Measurements from ENCODE around the gene ABCC9.

The ABCC9 gene

DNA sequence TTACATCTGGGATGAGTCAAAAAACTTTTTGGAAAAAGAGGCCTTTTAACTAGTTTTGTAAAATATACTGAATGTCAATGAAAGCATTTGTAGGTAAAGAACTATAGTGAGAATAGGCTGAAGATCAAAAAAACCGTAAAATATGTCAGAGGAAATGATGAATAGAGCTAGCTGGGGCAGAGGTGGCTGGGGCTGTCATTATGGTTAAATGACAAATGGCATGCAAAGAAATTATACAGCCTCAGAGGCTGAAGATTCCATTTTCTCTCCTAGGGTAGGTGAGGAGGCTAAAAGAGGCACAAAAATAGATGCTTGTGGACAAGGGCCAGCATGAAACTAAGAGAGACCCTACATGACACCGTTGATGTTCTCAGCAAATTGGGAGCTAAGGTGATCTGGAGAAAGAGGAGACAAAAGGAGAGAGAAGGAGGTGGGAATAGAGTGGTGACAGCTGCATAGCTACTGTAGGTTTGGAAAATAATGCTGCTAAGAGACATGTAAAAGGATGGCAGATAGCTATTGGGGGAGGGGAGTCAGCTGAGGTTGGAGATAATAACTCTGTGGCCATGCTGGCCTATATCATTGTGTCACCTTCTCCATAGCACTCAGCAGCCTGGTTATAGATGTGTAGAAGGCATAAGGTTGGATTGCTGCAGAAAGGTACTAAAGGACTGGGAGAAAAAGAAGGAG, 63.8 kb downstream of the ABCC9 start:
- no peak for DNase-seq (ENCODE audit: low spot score)

DNA sequence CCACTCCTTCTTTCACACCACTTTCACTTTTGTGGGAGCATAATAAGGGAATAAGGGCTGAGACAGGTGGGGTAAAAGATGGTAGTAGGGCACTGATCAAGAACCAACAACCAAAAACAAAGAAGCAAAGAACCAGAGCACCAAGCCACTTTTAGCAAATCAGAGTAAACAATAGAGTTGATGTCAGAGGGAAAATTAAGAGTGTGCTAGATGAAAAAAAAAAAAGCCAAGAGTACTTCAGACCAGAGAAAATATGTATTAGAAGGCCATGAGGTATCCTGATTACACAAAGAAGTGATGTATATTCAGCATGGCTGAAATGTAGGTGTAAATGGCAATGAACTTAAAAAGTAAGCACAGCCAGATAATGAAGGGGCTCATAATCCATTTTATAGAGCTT, 75.4 kb downstream of the ABCC9 start:
- no peak for DNase-seq (ENCODE audit: low spot score)

DNA sequence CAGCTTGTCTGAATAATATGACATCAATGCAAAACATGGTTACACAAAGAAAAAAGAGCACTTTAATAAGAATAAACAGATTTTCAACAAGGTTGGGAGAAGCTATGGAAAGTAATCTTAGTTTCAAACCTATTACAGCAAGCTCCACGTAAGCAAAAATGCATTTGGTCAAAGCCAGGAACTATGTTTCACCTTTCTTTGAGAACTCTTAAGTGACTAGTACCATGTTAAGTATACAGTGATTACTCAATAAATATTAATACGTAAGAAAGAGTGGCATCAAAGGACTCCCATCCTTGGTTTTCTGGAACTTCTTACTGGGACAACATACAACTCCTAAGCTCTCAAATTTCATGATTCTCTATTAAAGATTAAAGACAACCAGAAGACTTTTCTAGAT, 80.7 kb downstream of the ABCC9 start:
- DNase-seq (ENCODE audit: low spot score) = no peak

DNA sequence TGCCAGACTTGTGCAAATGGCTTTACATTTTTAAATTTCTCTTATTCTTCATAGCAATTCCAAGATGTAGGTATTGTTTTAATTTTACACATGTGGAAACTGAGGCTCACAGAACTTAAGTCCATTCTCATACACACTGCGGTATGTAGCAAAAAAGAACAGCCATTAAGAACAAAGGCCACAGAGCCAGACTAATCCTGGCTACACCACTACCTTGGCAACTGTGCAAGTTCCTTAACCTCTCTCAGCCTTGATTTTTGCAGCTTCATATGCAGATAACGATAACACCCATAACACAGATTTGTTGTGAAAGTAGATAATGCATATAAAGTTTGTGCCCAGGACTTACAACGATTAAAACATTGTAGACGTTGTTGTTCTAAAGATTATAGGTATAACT, 81.1 kb downstream of the ABCC9 start:
- no peak for DNase-seq (ENCODE audit: low spot score)

DNA sequence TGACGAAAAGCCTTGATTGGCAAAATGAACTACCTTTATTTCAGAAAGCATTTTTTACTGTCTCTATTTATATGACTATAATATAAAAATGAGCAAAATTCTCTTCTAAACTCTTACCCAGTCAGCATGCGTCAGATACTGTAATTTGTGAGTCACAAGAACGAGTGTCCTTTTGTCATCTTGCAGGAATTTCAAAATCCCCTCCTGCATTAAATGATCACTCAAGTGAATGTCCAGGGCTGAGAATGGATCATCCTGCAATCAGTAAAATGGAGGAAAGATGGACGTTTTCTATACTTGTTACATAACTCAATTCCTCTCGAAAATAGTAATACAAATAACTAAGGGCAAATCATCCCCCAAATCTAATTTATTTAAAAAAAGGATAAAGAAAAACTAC, 89.0 kb downstream of the ABCC9 start:
- no peak for DNase-seq (ENCODE audit: low spot score)

DNA sequence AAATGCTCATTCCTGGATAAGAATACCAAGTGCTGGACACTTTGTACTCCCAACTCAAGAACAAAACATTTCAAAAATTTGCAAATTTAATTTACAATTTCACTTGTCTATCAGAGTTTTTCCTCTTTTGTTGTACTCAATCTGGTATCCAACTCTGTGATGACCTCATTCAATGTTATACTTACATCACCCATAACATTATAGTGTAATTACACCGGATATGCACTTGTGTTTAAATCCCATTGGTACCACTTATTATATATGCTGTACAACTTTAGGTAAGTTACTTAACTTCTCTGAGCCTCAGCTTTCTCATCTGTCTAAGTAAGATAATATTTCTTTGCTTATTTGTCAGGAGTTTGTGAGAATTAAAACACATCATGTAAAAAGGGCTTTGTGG, 90.1 kb downstream of the ABCC9 start:
- no peak for DNase-seq (ENCODE audit: low spot score)

DNA sequence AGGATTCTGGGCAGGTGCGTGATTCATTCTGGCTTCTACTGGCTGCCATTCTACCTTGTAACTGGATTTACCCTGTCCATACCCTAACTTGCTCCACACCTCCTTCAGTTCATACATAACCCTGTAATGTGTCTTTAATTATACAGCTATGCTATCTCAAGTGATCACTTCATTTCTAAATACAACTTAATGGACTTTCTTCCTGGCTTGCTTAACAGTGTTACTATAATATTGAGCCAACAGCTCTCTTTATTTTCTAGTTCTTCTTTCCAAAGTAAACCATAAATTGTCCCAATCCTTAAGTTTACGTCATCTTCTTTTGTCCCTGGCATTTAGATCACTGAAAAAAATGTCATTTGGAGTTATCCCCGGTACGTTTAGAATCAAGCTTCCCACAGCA, 90.8 kb downstream of the ABCC9 start:
- no peak for DNase-seq (ENCODE audit: low spot score)

DNA sequence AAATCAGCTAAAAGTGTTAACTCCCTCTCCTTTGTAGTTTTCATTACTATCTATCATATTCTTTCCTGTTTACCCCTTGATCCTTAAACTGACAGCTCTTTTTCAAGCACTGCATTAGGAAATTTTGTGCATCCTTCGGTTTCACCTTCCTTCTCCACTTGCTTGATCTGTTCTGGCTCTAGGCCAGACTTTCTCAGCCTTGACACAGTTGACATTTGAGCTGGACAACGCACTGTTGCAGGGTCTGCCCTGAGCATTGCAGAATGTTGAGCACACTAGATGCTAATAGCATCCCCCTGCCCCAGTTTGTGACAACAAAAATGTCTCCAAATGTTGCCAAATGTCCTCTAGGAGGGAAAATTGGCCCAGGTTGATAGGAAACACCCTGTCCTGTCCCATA, 91.3 kb downstream of the ABCC9 start:
- no peak for DNase-seq (ENCODE audit: low spot score)

DNA sequence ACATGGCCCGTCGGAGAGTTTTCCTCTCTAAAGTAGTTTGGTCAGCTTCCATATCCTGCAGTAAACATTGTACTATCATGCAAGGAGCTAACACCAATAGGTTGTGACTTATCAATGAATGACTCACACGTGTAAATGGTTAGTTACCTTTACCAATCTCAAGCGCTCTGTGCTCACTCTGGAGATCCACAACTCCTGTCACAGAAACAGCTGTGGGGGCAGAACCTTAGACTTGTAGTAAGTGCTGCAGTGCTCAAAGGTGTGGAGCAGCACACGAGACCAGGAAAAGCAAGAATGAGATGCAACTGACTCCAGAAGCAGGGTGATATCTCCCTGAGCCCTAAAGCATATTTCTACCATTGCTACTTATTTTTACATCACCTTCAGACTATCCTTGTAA, 93.0 kb downstream of the ABCC9 start:
- DNase-seq (ENCODE audit: low spot score) = no peak

DNA sequence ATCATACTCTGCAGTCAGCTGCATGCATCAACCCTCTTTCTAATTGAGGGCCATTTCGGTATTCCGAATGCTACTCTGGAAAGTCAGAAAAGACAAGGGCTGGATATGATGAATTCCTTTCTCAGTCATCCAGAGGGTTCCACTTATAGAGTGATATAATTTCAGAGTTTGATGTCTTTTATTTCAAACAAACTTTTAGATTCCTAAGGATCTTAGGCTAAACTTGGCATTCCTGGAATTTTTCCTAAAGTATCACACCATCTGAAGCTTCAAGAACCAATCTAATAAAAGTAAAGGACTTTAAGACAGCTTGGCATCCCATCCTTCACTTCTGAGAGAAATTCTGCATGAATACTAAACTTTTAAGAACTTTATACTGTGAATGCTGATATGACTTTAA, 97.4 kb downstream of the ABCC9 start:
- DNase-seq (ENCODE audit: low spot score) = no peak

GRCh38 chr12:21839776-21840175, 101.5 kb downstream of the ABCC9 start:
- DNase-seq (ENCODE audit: low spot score) = no peak

DNA sequence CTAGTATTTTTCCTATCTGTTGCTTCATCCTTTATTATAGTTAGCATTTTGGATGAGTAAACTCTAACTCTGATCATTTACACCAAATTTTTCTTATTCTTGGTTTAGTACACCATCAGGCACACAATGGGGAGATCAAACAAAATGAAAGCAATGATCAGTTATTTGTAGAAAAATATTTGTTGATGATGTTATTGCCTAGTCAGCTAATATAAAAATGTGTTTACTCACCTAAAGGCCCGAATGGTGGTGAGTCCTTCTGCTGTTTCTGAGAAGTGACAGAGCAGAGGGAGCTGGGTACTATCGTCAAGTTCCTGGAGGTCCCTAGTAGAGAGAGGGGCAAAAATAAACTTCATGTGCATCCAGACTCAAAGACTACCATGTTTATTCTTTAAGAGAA, 103.4 kb downstream of the ABCC9 start:
- no peak for DNase-seq (ENCODE audit: low spot score)

GRCh38 chr12:21831791-21832344, 109.4 kb downstream of the ABCC9 start:
- DNase-seq (ENCODE audit: low spot score) = no peak

- no peak for DNase-seq (ENCODE audit: low spot score)
Measured at GRCh38 chr12:21828779-21829178, 112.4 kb downstream of the ABCC9 start.

- no peak for DNase-seq (ENCODE audit: low spot score)
Measured at GRCh38 chr12:21828136-21828775, 113.0 kb downstream of the ABCC9 start.

DNA sequence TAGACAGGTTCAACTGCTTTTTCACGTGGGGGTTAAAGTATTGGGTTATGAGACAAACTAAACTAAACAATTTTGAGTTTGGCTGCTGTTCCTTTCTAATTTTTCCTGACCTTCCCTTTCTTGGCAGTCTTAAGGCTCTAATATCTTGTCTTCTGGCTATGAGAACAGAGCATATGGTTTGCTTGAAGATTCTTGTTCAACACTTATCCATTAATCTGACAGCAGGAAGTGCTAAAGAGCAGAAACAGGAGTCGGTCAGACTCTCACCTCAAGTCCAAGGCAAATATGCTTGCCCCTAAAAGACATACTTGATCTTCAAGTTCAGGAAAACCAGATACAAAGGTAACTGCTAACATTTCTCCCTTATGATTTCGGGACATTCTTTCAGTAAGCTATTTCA, 114.1 kb downstream of the ABCC9 start:
- DNase-seq (ENCODE audit: low spot score) = no peak

GRCh38 chr12:21826618-21826910, 114.7 kb downstream of the ABCC9 start:
- DNase-seq (ENCODE audit: low spot score) = no peak

GRCh38 chr12:21825886-21826617, 115.2 kb downstream of the ABCC9 start:
- no peak for DNase-seq (ENCODE audit: low spot score)

GRCh38 chr12:21823581-21823980, 117.6 kb downstream of the ABCC9 start:
- no peak for DNase-seq (ENCODE audit: low spot score)

DNA sequence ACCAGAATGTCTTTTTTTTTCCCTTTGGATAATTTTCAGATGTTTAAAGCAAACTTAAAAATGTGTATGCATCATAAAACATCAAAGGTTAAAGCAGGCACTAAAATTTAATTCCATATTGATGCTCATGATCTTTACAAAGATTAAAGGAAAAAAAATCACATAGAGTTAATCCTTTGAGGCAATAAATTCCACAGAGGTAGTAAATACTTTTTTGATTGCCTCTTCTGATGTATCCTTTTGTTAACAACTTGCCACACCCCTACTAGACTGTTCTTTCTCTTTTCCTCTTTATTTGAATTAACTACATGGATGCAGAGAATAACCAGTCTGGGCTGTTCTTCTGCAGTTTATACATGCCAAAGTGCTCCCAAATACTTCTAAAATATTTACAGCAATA, 121.5 kb downstream of the ABCC9 start:
- no peak for DNase-seq (ENCODE audit: low spot score)

DNA sequence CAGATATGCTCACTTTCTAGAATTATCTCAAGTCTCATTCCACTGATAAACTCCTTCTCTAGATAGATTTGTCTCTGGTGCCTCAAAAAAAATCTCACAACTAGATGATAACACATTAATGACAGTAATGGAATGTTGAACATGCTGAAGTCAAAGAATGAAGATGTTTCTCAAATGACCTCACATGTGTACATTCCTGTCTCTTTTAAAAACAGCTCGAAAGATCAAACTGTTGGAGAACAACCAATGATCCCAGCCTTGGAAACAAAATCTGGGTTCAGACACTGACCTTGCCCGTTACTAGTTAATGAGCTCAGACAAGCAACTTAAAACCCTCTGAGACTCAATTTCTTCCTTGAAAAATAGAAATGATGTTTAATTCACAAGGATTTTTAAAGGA, 122.0 kb downstream of the ABCC9 start:
- DNase-seq (ENCODE audit: low spot score) = no peak

DNA sequence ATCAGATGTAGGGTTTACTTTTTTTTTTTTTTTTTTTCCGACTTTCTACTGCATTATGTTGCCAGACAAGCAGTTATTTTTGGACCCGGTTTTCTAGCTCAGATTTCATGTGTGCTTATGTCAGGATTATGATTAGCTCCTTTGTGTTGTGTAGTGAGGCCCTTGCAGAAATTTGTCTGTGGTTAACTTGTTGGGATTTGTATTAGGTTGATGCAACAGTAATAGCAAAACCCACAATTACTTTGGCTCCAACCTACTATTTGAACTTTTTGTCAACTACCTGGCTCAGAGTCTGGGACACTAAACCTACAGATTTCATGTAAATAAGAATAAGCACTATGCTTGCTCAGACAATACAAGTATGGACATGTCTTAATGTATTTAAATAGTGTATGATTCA, 122.6 kb downstream of the ABCC9 start:
- DNase-seq (ENCODE audit: low spot score) = no peak

- no peak for DNase-seq (ENCODE audit: low spot score)
Measured at GRCh38 chr12:21815306-21816062, 125.7 kb downstream of the ABCC9 start.
